ENCODE results near the gene ETV3L. TPM values are rescaled to one million over a fixed set of nuclear protein-coding genes. Genes with fewer than 3 reads are reported as not detected.

Gene ETV3L
- total RNA-seq, 4 donors from 2014 or later, result not detected

- H3K4me1 ChIP-seq, result peaks cover 0 to 29% (median 6%) of the 10 kb centered on the region in 4 donors
- no peak for TF ChIP-seq CTCF (IDR thresholded peaks at IDR 0.05)
- no peak for TF ChIP-seq POLR2A (IDR thresholded peaks at IDR 0.05)
- no peaks in the 10 kb centered on the region for H3K27me3 ChIP-seq
- no peak overlapping the region for H3K27ac ChIP-seq
- no peaks in the 10 kb centered on the region for H3K9me3 ChIP-seq
- no peak overlapping the region for H3K4me3 ChIP-seq
- peaks cover 0 to 59% (median 3%) of the 10 kb centered on the region in 3 donors for H3K36me3 ChIP-seq
- no peak for DNase-seq
These were observed 35.5 kb upstream of the ETV3L start for GRCh38 chr1:157135070-157135469.

- no peaks in the 10 kb centered on the region for H3K9me3 ChIP-seq
- H3K27me3 ChIP-seq, result no peaks in the 10 kb centered on the region
- no peak overlapping the region for H3K4me3 ChIP-seq
- TF ChIP-seq CTCF (IDR thresholded peaks at IDR 0.05) (no peak), POLR2A (IDR thresholded peaks at IDR 0.05) (no peak)
- no peak overlapping the region for H3K27ac ChIP-seq
- peaks cover 0 to 29% (median 6%) of the 10 kb centered on the region in 4 donors for H3K4me1 ChIP-seq
- peaks cover 0 to 66% (median 3%) of the 10 kb centered on the region in 3 donors for H3K36me3 ChIP-seq
- no peak for DNase-seq
These were observed 34.8 kb upstream of the ETV3L start for GRCh38 chr1:157134442-157134841.

GRCh38 chr1:157133426-157133825 lies 33.8 kb upstream of the ETV3L start:
- peaks cover 0 to 74% (median 3%) of the 10 kb centered on the region in 3 donors for H3K36me3 ChIP-seq
- no peak for TF ChIP-seq POLR2A (IDR thresholded peaks at IDR 0.05)
- no peak for TF ChIP-seq CTCF (IDR thresholded peaks at IDR 0.05)
- H3K4me3 ChIP-seq, result no peak overlapping the region
- no peaks in the 10 kb centered on the region for H3K27me3 ChIP-seq
- H3K27ac ChIP-seq, result no peak overlapping the region
- no peak for DNase-seq
- peaks cover 0 to 23% (median 6%) of the 10 kb centered on the region in 4 donors for H3K4me1 ChIP-seq
- H3K9me3 ChIP-seq, result no peaks in the 10 kb centered on the region

- H3K4me3 ChIP-seq, result no peak overlapping the region
- TF ChIP-seq POLR2A (IDR thresholded peaks at IDR 0.05) (no peak), CTCF (IDR thresholded peaks at IDR 0.05) (no peak)
- no peak for DNase-seq
- H3K9me3 ChIP-seq, result no peaks in the 10 kb centered on the region
- peaks cover 0 to 82% (median 3%) of the 10 kb centered on the region in 3 donors for H3K36me3 ChIP-seq
- peaks cover 0 to 23% (median 6%) of the 10 kb centered on the region in 4 donors for H3K4me1 ChIP-seq
- H3K27me3 ChIP-seq, result no peaks in the 10 kb centered on the region
- no peak overlapping the region for H3K27ac ChIP-seq
These were observed 33.1 kb upstream of the ETV3L start for GRCh38 chr1:157132616-157133167.

GRCh38 chr1:157132111-157132510 lies 32.5 kb upstream of the ETV3L start:
- no peak for DNase-seq
- no peak for TF ChIP-seq CTCF (IDR thresholded peaks at IDR 0.05)
- no peak for TF ChIP-seq POLR2A (IDR thresholded peaks at IDR 0.05)
- no peak overlapping the region for H3K4me3 ChIP-seq
- no peaks in the 10 kb centered on the region for H3K27me3 ChIP-seq
- peaks cover 0 to 22% (median 6%) of the 10 kb centered on the region in 4 donors for H3K4me1 ChIP-seq
- no peaks in the 10 kb centered on the region for H3K9me3 ChIP-seq
- peaks cover 0 to 85% (median 3%) of the 10 kb centered on the region in 3 donors for H3K36me3 ChIP-seq
- no peak overlapping the region for H3K27ac ChIP-seq

Data from Peyer's patch (tissue), 4 donors.